GM23248 (cell line): ENCODE results near the gene NRP2. TPM values are rescaled to one million over a fixed set of nuclear protein-coding genes. Genes with fewer than 3 reads are reported as not detected.

Experiments
- DNase-seq: peaks from one replicate; pipeline ENCODE4 v3.0.0-alpha.2; 2015
- H2AFZ ChIP-seq: fragments of 200-600 bp; sonication (generic); 2 replicates; pipeline ENCODE4 v1.6.1; 2016; ENCODE audit warnings: antibody characterized with exemption
- H3F3A ChIP-seq: fragments of 200-600 bp; sonication (generic); 2 replicates; pipeline ENCODE4 v1.6.1; 2016; ENCODE audit warnings: mild to moderate bottlenecking, antibody characterized with exemption, mixed run types; ENCODE audit not compliant: insufficient read depth
- H3K27ac ChIP-seq: fragments of 200-600 bp; sonication (generic); 2 replicates; pipeline ENCODE4 v1.5.1; 2016; ENCODE audit warnings: mild to moderate bottlenecking
- H3K27me3 ChIP-seq: fragments of 200-600 bp; sonication (generic); replicated peaks from 2 replicates; pipeline ENCODE4 v1.6.1; 2016; ENCODE audit warnings: mild to moderate bottlenecking; ENCODE audit not compliant: insufficient read depth
- H3K36me3 ChIP-seq: fragments of 200-600 bp; sonication (generic); 2 replicates; pipeline ENCODE4 v1.6.1; 2016; ENCODE audit warnings: low read depth, mild to moderate bottlenecking
- H3K4me1 ChIP-seq: fragments of 200-600 bp; sonication (generic); 2 replicates; pipeline ENCODE4 v1.6.1; 2016; ENCODE audit warnings: mild to moderate bottlenecking; ENCODE audit not compliant: insufficient read depth
- H3K4me2 ChIP-seq: fragments of 200-600 bp; sonication (generic); one replicate; pipeline ENCODE4 v1.6.1; 2016; ENCODE audit warnings: mild to moderate bottlenecking; ENCODE audit not compliant: unreplicated experiment
- H3K4me3 ChIP-seq: fragments of 200-600 bp; sonication (generic); 2 replicates; pipeline ENCODE4 v1.5.1; 2016; ENCODE audit warnings: mild to moderate bottlenecking
- H3K79me2 ChIP-seq: fragments of 200-600 bp; sonication (generic); 2 replicates; pipeline ENCODE4 v1.6.1; 2016; ENCODE audit warnings: mild to moderate bottlenecking; ENCODE audit not compliant: insufficient read depth
- H3K9ac ChIP-seq: fragments of 200-600 bp; sonication (generic); 2 replicates; pipeline ENCODE4 v1.6.1; 2016; ENCODE audit warnings: mild to moderate bottlenecking
- H3K9me2 ChIP-seq: fragments of 200-600 bp; sonication (generic); 2 replicates; pipeline ENCODE4 v1.6.1; 2016; ENCODE audit warnings: mixed run types, mild to moderate bottlenecking, moderate library complexity; ENCODE audit not compliant: insufficient read depth
- H3K9me3 ChIP-seq: fragments of 200-600 bp; sonication (generic); one replicate; pipeline ENCODE4 v1.6.1; 2017; ENCODE audit warnings: low read depth
- H4K20me1 ChIP-seq: fragments of 200-600 bp; sonication (generic); 2 replicates; pipeline ENCODE4 v1.6.0; 2016; ENCODE audit not compliant: insufficient read depth
- EZH2 ChIP-seq: fragments of 200-600 bp; sonication (generic); IDR thresholded peaks from 2 replicates; pipeline ENCODE4 v1.6.1; 2018; ENCODE audit warnings: antibody characterized with exemption, mild to moderate bottlenecking; ENCODE audit not compliant: insufficient read depth, poor library complexity, severe bottlenecking
- EZH2phosphoT487 ChIP-seq: fragments of 200-600 bp; sonication (generic); IDR thresholded peaks from 2 replicates; pipeline ENCODE4 v1.6.1; 2018; ENCODE audit warnings: antibody characterized with exemption, moderate library complexity, mild to moderate bottlenecking, low read depth; ENCODE audit not compliant: insufficient read depth
- WGBS, 2 experiments: methylation state at CpG; one replicate each; pipeline ENCODE4 v1.1.6; 2015 to 2017; ENCODE audit warnings: low lambda C conversion rate in 2 of 2, low coverage in 1 of 2; ENCODE audit errors: missing lambda C conversion rate in 2 of 2; 5-methylcytosine and 5-hydroxymethylcytosine counted together
- in situ Hi-C: fragments of 300-500 bp; cut with MboI; formaldehyde crosslinking; loops from 2 replicates; pipeline ENCODE4 v1.15.0; 2020
- polyA plus RNA-seq: library from polyadenylated mRNA; unstranded; fragments of >200 nt; fragmentation: Nextera tagmentation; extraction: Ambion mirVana; gene quantifications from 2 replicates; pipeline ENCODE4 v1.2.1, GENCODE V29; 2016
- total RNA-seq: library from RNA; depleted of rRNA; stranded (reverse); fragments of >200 nt; shearing (Covaris generic); gene quantifications from 2 replicates; pipeline ENCODE4 v1.2.3, GENCODE V29; 2014

NRP2 gene
- total and polyA plus RNA-seq, 2 experiments from 2014 or later, result 6.9 to 9.0 TPM

- DNase-seq, result no peak
- H3K36me3 ChIP-seq, result no peaks in the 10 kb centered on the region
- no peak for TF ChIP-seq EZH2phosphoT487
- TF ChIP-seq EZH2, result no peak
- H3K4me1 ChIP-seq, result peaks cover 27% of the 10 kb centered on the region
- WGBS, 2 experiments, result 95 to 96% methylated on average over 4 of the region's 4 CpGs
- H3K4me3 ChIP-seq, result no peak overlapping the region
- H3K9ac ChIP-seq, result no peak overlapping the region
- H3K27me3 ChIP-seq, result no peaks in the 10 kb centered on the region
- no peaks in the 10 kb centered on the region for H3K9me2 ChIP-seq
- no peak overlapping the region for H2AFZ ChIP-seq
- H3K27ac ChIP-seq, result no peak overlapping the region
- no peaks in the 10 kb centered on the region for H3K79me2 ChIP-seq
- in situ Hi-C loops, result no loop called here
- H3F3A ChIP-seq, result peaks cover 24% of the 10 kb centered on the region
- no peaks in the 10 kb centered on the region for H4K20me1 ChIP-seq
- H3K9me3 ChIP-seq, result no peaks in the 10 kb centered on the region
- H3K4me2 ChIP-seq, result no peak overlapping the region
These were observed 27.0 kb downstream of the NRP2 start for GRCh38 chr2:205709319-205709718.

DNA sequence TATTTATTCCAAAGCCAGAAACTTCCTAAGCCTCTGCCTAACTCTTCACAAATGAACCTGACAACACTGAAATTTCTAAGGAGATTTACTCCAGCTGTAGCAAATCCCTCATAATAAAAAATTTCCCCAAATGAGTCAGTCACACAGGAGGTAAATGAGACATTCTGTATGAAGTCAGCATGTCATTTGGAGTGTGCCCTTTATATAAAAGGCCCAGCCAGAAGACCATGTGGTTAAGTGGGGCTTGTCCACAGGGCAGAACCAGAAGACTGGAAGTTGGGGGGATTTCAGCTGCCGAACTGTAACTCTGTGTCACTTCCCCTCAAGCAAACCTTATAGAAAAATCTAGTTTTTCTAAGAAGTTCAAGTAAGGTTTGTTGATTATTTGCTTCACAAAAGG lies 30.2 kb downstream of the NRP2 start:
- in situ Hi-C loops, result no loop called here

GRCh38 chr2:205713086-205713485 lies 30.8 kb downstream of the NRP2 start:
- H4K20me1 ChIP-seq, result no peaks in the 10 kb centered on the region
- no peak overlapping the region for H3K27ac ChIP-seq
- TF ChIP-seq EZH2phosphoT487 (no peak), EZH2 (no peak)
- peaks cover 12% of the 10 kb centered on the region for H3K4me1 ChIP-seq
- no peaks in the 10 kb centered on the region for H3K36me3 ChIP-seq
- no peaks in the 10 kb centered on the region for H3K9me2 ChIP-seq
- H3K4me3 ChIP-seq, result no peak overlapping the region
- peak; percentile 35 for DNase-seq
- WGBS, 2 experiments, result 0% methylated on average over 1 of the region's 1 CpG
- H2AFZ ChIP-seq, result no peak overlapping the region
- peak overlapping the region; percentile 5 for H3K4me2 ChIP-seq
- H3K79me2 ChIP-seq, result no peaks in the 10 kb centered on the region
- in situ Hi-C loops, result no loop called here
- peaks cover 5% of the 10 kb centered on the region; the same call in 1 of the 2 replicates for H3F3A ChIP-seq
- no peaks in the 10 kb centered on the region for H3K27me3 ChIP-seq
- H3K9ac ChIP-seq, result no peak overlapping the region
- H3K9me3 ChIP-seq, result no peaks in the 10 kb centered on the region

More for the DNA sequence above, 30.2 kb downstream of the NRP2 start:
- Histone ChIP-seq H3K36me3 (no peaks in the 10 kb centered on the region), H3K9ac (no peak overlapping the region), H3K27ac (no peak overlapping the region), H3F3A (peaks cover 8% of the 10 kb centered on the region), H3K27me3 (no peaks in the 10 kb centered on the region), H3K9me2 (no peaks in the 10 kb centered on the region), H3K4me3 (no peak overlapping the region), H3K79me2 (no peaks in the 10 kb centered on the region), H3K4me2 (peak overlapping the region; percentile 5), H4K20me1 (no peaks in the 10 kb centered on the region), H3K4me1 (peaks cover 12% of the 10 kb centered on the region), H3K9me3 (no peaks in the 10 kb centered on the region), H2AFZ (no peak overlapping the region)
- TF ChIP-seq EZH2 (no peak), EZH2phosphoT487 (no peak)
- WGBS, 2 experiments, result 0% methylated on average over 1 of the region's 1 CpG
- peak; percentile 62 for DNase-seq

- TF ChIP-seq EZH2phosphoT487 (no peak), EZH2 (no peak)
- no peak overlapping the region for H3K4me3 ChIP-seq
- no peaks in the 10 kb centered on the region for H3K9me3 ChIP-seq
- no peaks in the 10 kb centered on the region for H3K36me3 ChIP-seq
- in situ Hi-C loops, result no loop called here
- H3K4me2 ChIP-seq, result no peak overlapping the region
- H3F3A ChIP-seq, result peaks cover 5% of the 10 kb centered on the region; the same call in 1 of the 2 replicates
- peaks cover 12% of the 10 kb centered on the region for H3K4me1 ChIP-seq
- no peak overlapping the region for H3K9ac ChIP-seq
- DNase-seq, result no peak
- no peak overlapping the region for H3K27ac ChIP-seq
- H4K20me1 ChIP-seq, result no peaks in the 10 kb centered on the region
- no peak overlapping the region for H2AFZ ChIP-seq
- H3K27me3 ChIP-seq, result no peaks in the 10 kb centered on the region
- H3K9me2 ChIP-seq, result no peaks in the 10 kb centered on the region
- 97 to 99% methylated on average over 5 of the region's 5 CpGs for WGBS, 2 experiments
- no peaks in the 10 kb centered on the region for H3K79me2 ChIP-seq
These were observed 31.9 kb downstream of the NRP2 start for GRCh38 chr2:205714058-205714776.
